ENCODE data around the gene SYNE2. TPM values are rescaled to one million over a fixed set of nuclear protein-coding genes. Genes with fewer than 3 reads are reported as not detected.

The SYNE2 gene
- total RNA-seq, 1 donor: 25.8 TPM

- DNase-seq (ENCODE audit: low read depth): peak; percentile 45
- no peak for TF ChIP-seq CTCF (IDR thresholded peaks at IDR 0.05; ENCODE audit: insufficient read depth, low read length)
- no peak overlapping the region for H3K4me3 ChIP-seq (ENCODE audit: low read depth, low read length)
Measured at GRCh38 chr14:63892265-63892664, 39.5 kb downstream of the SYNE2 start.

GRCh38 chr14:63893701-63894458 lies 41.1 kb downstream of the SYNE2 start:
- DNase-seq (ENCODE audit: low read depth): peak; percentile 100
- H3K4me3 ChIP-seq (ENCODE audit: low read depth, low read length): no peak overlapping the region
- no peak for TF ChIP-seq CTCF (IDR thresholded peaks at IDR 0.05; ENCODE audit: insufficient read depth, low read length)

DNA sequence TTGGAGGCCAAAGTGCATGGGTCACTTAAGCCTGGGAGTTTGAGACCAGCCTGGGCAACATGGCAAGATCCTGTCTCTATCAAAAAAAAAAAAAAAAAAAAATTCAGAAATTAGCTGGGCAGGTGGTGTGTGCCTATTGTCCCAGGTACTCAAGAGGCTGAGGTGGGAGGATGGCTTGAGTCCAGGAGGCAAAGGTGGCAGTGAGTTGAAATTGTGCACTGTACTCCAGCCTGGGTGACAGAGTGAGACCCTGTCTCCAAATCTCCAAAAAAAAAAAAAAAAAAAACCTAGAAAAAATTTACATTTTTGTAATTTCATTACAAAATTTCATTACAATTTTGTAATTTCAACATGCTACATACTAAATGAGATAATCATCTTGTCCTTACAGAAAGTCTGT lies 42.7 kb downstream of the SYNE2 start:
- TF ChIP-seq CTCF (IDR thresholded peaks at IDR 0.05; ENCODE audit: insufficient read depth, low read length): no peak
- H3K4me3 ChIP-seq (ENCODE audit: low read depth, low read length): no peak overlapping the region
- no peak for DNase-seq (ENCODE audit: low read depth)

GRCh38 chr14:63896278-63896720 lies 43.5 kb downstream of the SYNE2 start:
- TF ChIP-seq CTCF (IDR thresholded peaks at IDR 0.05; ENCODE audit: insufficient read depth, low read length): no peak

GRCh38 chr14:63897721-63898163 lies 44.9 kb downstream of the SYNE2 start:
- H3K4me3 ChIP-seq (ENCODE audit: low read depth, low read length): no peak overlapping the region
- peak; percentile 78 for DNase-seq (ENCODE audit: low read depth)
- no peak for TF ChIP-seq CTCF (IDR thresholded peaks at IDR 0.05; ENCODE audit: insufficient read depth, low read length)

More at GRCh38 chr14:63896278-63896720, 43.5 kb downstream of the SYNE2 start:
- no peak overlapping the region for H3K4me3 ChIP-seq (ENCODE audit: low read depth, low read length)
- peak; percentile 100 for DNase-seq (ENCODE audit: low read depth)

DNA sequence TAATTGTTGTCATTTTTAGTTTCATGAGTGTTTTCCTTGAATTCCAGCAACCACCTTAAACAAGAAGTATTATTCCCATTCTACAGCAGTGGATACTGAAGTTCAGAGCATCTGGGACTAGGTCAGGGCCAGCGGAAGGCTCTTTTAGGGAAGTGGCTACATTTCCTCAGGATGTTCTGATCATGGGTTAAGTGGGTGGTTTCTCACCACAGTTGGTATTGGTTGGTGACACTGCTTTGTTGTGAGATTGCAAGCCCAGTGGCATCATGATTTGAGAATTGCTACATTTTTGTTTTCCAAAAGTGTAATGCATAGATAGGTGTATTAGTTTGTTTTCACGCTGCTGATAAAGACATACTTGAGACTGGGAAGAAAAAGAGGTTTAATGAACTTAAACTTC lies 47.1 kb downstream of the SYNE2 start:
- no peak for DNase-seq (ENCODE audit: low read depth)
- H3K4me3 ChIP-seq (ENCODE audit: low read depth, low read length): no peak overlapping the region
- no peak for TF ChIP-seq CTCF (IDR thresholded peaks at IDR 0.05; ENCODE audit: insufficient read depth, low read length)
